ENCODE results near the gene PDCL2.

DNA sequence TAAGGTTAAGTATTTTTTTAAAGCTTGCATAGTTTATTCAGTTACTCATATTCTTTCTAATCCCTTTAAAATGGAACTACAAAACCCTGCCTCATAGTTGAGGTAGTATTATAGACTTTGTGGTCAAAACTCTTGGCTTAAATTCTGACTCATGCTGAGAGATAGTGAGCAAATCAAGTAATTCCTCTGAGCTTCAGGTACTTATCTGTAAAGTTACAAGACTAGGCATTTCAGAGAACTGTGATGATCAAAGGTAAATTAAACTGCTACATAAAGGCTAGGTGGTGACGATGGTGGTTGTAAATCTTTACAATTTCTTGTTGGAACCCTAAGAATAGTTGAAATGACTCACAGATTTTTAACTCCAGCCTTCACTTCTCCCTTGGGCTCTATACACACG lies 42.2 kb downstream of the PDCL2 start:
- TF ChIP-seq POLR2AphosphoS5 (IDR thresholded peaks at IDR 0.05; ENCODE audit: low read depth) (no peak), NANOG (IDR thresholded peaks at IDR 0.05; ENCODE audit: borderline replicate concordance) (no peak), EZH2phosphoT487 (IDR thresholded peaks at IDR 0.05; ENCODE audit: unreplicated experiment) (no peak)
- TF ChIP-seq, protein P1, sequence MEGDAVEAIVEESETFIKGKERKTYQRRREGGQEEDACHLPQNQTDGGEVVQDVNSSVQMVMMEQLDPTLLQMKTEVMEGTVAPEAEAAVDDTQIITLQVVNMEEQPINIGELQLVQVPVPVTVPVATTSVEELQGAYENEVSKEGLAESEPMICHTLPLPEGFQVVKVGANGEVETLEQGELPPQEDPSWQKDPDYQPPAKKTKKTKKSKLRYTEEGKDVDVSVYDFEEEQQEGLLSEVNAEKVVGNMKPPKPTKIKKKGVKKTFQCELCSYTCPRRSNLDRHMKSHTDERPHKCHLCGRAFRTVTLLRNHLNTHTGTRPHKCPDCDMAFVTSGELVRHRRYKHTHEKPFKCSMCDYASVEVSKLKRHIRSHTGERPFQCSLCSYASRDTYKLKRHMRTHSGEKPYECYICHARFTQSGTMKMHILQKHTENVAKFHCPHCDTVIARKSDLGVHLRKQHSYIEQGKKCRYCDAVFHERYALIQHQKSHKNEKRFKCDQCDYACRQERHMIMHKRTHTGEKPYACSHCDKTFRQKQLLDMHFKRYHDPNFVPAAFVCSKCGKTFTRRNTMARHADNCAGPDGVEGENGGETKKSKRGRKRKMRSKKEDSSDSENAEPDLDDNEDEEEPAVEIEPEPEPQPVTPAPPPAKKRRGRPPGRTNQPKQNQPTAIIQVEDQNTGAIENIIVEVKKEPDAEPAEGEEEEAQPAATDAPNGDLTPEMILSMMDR (conservative IDR thresholded peaks at IDR 0.05; ENCODE audit: low read depth in 2 of 2) = no peak

Measured in GM23338 (cell line).